A549 (cell line): ENCODE results near the gene RANGRF. TPM values are rescaled to one million over a fixed set of nuclear protein-coding genes. Genes with fewer than 3 reads are reported as not detected.

Experiments
- ATAC-seq, 2 experiments: fragments of 200-7000 bp in 1 of 2; fragments of >200 bp in 1 of 2; cut with Nextera tagmentation in 1 of 2; cut with Tn5 transposase in 1 of 2; 3 replicates each; pipeline versions ENCODE4 v1.8.0 to v1.9.1; 2018 to 2020; ENCODE audit warnings: mild to moderate bottlenecking in 1 of 2, moderate library complexity in 1 of 2
- CTCF ChIA-PET: fragments of 300-600 bp; sonication (Branson Sonifier 250); formaldehyde crosslinking; extraction: SDS; loops from one replicate; lab custom pipeline; 2021; ENCODE audit warnings: antibody characterized with exemption, inconsistent platforms; lab: Yijun Ruan, JAX
- POLR2A ChIA-PET: fragments of 350-600 bp; formaldehyde crosslinking; extraction: SDS; loops from one replicate; lab custom pipeline; 2021; ENCODE audit warnings: antibody characterized with exemption, inconsistent platforms; lab: Yijun Ruan, JAX
- DNase-seq, 2 experiments: peaks; one replicate each; pipeline versions ENCODE4 v3.0.0 to v3.0.0-alpha.2; 2011 to 2016; ENCODE audit warnings: low read depth in 1 of 2, low spot score in 1 of 2
- FAIRE-seq: peaks from 2 replicates; lab custom pipeline; 2011; peaks lifted over from hg19 to GRCh38; lab: Jason Lieb, UNC
- H3K27ac ChIP-seq, 2 experiments: fragments of >200 bp; sonication (Bioruptor Twin); formaldehyde crosslinking; 3 replicates each; pipeline ENCODE4 v1.5.1; 2016 to 2017
- H3K4me1 ChIP-seq: fragments of >200 bp; sonication (Bioruptor Twin); formaldehyde crosslinking; 3 replicates; pipeline ENCODE4 v1.6.1; 2016
- H3K4me2 ChIP-seq: fragments of >200 bp; sonication (Bioruptor Twin); formaldehyde crosslinking; 3 replicates; pipeline ENCODE4 v1.6.1; 2016
- H3K4me3 ChIP-seq: fragments of >200 bp; sonication (Bioruptor Twin); formaldehyde crosslinking; 3 replicates; pipeline ENCODE4 v1.5.1; 2016
- H3K9me3 ChIP-seq: fragments of >200 bp; sonication (Bioruptor Twin); formaldehyde crosslinking; 3 replicates; pipeline ENCODE4 v1.6.1; 2016
- BHLHE40 ChIP-seq: IDR thresholded peaks from 2 replicates; pipeline ENCODE4 v1.6.1; 2012; ENCODE audit warnings: low read depth, low read length, inconsistent platforms
- CBX2 ChIP-seq: fragments of 200-600 bp; sonication (generic); IDR thresholded peaks from 2 replicates; pipeline ENCODE4 v1.6.1; 2016; ENCODE audit warnings: low read depth, mild to moderate bottlenecking, borderline replicate concordance
- CHD2 ChIP-seq: fragments of 150-350 bp; IDR thresholded peaks from 2 replicates; pipeline ENCODE4 v1.6.1; 2014; ENCODE audit warnings: low read length; ENCODE audit not compliant: partially characterized antibody
- EHF ChIP-seq: fragments of 250-450 bp; sonication (Bioruptor Pico); IDR thresholded peaks from 2 replicates; pipeline ENCODE4 v1.5.0; 2020; ENCODE audit warnings: mild to moderate bottlenecking
- EP300 ChIP-seq, 2 experiments: fragments of >200 bp; sonication (Bioruptor Twin); formaldehyde crosslinking; IDR thresholded peaks; 2 replicates in 1 of 2; 3 replicates in 1 of 2; pipeline ENCODE4 v1.6.1; 2016 to 2017
- ESRRA ChIP-seq: fragments of 150-350 bp; IDR thresholded peaks from 2 replicates; pipeline ENCODE4 v1.6.1; 2014; ENCODE audit warnings: mild to moderate bottlenecking, low read length, borderline replicate concordance
- GATA3 ChIP-seq: IDR thresholded peaks from 2 replicates; pipeline ENCODE4 v1.6.1; 2012; ENCODE audit warnings: borderline replicate concordance
- HMGXB4 ChIP-seq: fragments of 250-450 bp; sonication (Bioruptor Pico); IDR thresholded peaks from 2 replicates; pipeline ENCODE4 v1.5.0; 2021; ENCODE audit warnings: mild to moderate bottlenecking, moderate library complexity, borderline replicate concordance
- JUNB ChIP-seq: fragments of >200 bp; sonication (Bioruptor Twin); formaldehyde crosslinking; IDR thresholded peaks from 2 replicates; pipeline ENCODE4 v1.6.1; 2016
- KDM1A ChIP-seq: fragments of 200-600 bp; sonication (generic); IDR thresholded peaks from 2 replicates; pipeline ENCODE4 v1.6.1; 2016; ENCODE audit warnings: low read depth, mild to moderate bottlenecking
- KDM5A ChIP-seq: fragments of 200-600 bp; sonication (generic); IDR thresholded peaks from 2 replicates; pipeline ENCODE4 v1.6.1; 2016; ENCODE audit warnings: antibody characterized with exemption, mild to moderate bottlenecking
- MAFK ChIP-seq: fragments of 450-650 bp; IDR thresholded peaks from 2 replicates; pipeline ENCODE4 v1.6.1; 2014; ENCODE audit not compliant: partially characterized antibody
- MYC ChIP-seq: IDR thresholded peaks from 2 replicates; pipeline ENCODE4 v1.6.1; 2012; ENCODE audit warnings: mild to moderate bottlenecking, inconsistent platforms, low read length, improper control_type of control experiment, borderline replicate concordance
- NPAS2 ChIP-seq: fragments of 250-450 bp; sonication (Bioruptor Pico); IDR thresholded peaks from 2 replicates; pipeline ENCODE4 v1.8.0; 2022; ENCODE audit warnings: mild to moderate bottlenecking, moderate library complexity, borderline replicate concordance
- NR3C1 ChIP-seq: fragments of >200 bp; sonication (Bioruptor Twin); formaldehyde crosslinking; IDR thresholded peaks from 3 replicates; pipeline ENCODE4 v1.6.1; 2017
- POLR2AphosphoS2 ChIP-seq: conservative IDR thresholded peaks from 2 replicates; pipeline ENCODE4 v1.6.1; 2012; ENCODE audit warnings: low read length, improper control_type of control experiment, inconsistent platforms
- RAD21 ChIP-seq, 2 experiments: fragments of >200 bp in 1 of 2; sonication (Bioruptor Twin) in 1 of 2; formaldehyde crosslinking in 1 of 2; IDR thresholded peaks in 1 of 2; conservative IDR thresholded peaks in 1 of 2; 2 replicates in 1 of 2; 3 replicates in 1 of 2; pipeline ENCODE4 v1.6.1; 2012 to 2018; ENCODE audit warnings: inconsistent platforms in 1 of 2
- RARB ChIP-seq: fragments of 250-450 bp; sonication (Bioruptor Pico); IDR thresholded peaks from 2 replicates; pipeline ENCODE4 v1.8.0; 2021; ENCODE audit warnings: mild to moderate bottlenecking, moderate library complexity
- RFX5 ChIP-seq: fragments of 450-650 bp; IDR thresholded peaks from 2 replicates; pipeline ENCODE4 v1.7.1; 2014; ENCODE audit warnings: antibody characterized with exemption, mild to moderate bottlenecking, moderate library complexity
- RNF2 ChIP-seq: fragments of 200-600 bp; sonication (generic); IDR thresholded peaks from 2 replicates; pipeline ENCODE4 v1.6.1; 2016; ENCODE audit warnings: low read depth, mild to moderate bottlenecking, antibody characterized with exemption, moderate library complexity, borderline replicate concordance
- SREBF2 ChIP-seq: fragments of 450-650 bp; IDR thresholded peaks from 2 replicates; pipeline ENCODE4 v1.6.1; 2014; ENCODE audit warnings: mild to moderate bottlenecking, moderate library complexity
- TFCP2L1 ChIP-seq: fragments of 250-450 bp; sonication (Bioruptor Pico); IDR thresholded peaks from 2 replicates; pipeline ENCODE4 v1.5.0; 2021; ENCODE audit warnings: mild to moderate bottlenecking
- TP53 ChIP-seq: fragments of 250-450 bp; sonication (Bioruptor Pico); IDR thresholded peaks from 2 replicates; pipeline ENCODE4 v1.5.0; 2021; ENCODE audit warnings: mild to moderate bottlenecking, moderate library complexity
- ZC3H11A ChIP-seq: fragments of 450-650 bp; IDR thresholded peaks from 2 replicates; pipeline ENCODE4 v1.6.1; 2014; ENCODE audit warnings: antibody characterized with exemption, mild to moderate bottlenecking
- ZFP36 ChIP-seq: fragments of 450-650 bp; IDR thresholded peaks from 2 replicates; pipeline ENCODE4 v1.6.1; 2014; ENCODE audit warnings: borderline replicate concordance; ENCODE audit not compliant: partially characterized antibody
- ZNF302 ChIP-seq: fragments of 250-450 bp; sonication (Bioruptor Pico); IDR thresholded peaks from 2 replicates; pipeline ENCODE4 v1.9.0; 2021; ENCODE audit warnings: inconsistent platforms, mild to moderate bottlenecking, moderate library complexity
- ZSCAN20 ChIP-seq: fragments of 250-450 bp; sonication (Bioruptor Pico); IDR thresholded peaks from 2 replicates; pipeline ENCODE4 v1.8.0; 2022; ENCODE audit warnings: mild to moderate bottlenecking, moderate library complexity
- WGBS: methylation state at CpG from one replicate; pipeline ENCODE4 v1.1.6; 2017; ENCODE audit errors: missing lambda C conversion rate; 5-methylcytosine and 5-hydroxymethylcytosine counted together
- polyA plus RNA-seq, 4 experiments: library from polyadenylated mRNA; depleted of rRNA in 3 of 4; stranded (reverse); fragments of >200 nt; fragmentation: RNase III in 1 of 4; extraction: RNeasy Plus Mini Kit Qiagen cat#74134 plus additional on column Dnase treatment in 1 of 4; gene quantifications; 2 replicates in 3 of 4; 3 replicates in 1 of 4; pipeline ENCODE4 v1.2.3, GENCODE V29; 2011 to 2017

RANGRF gene
- polyA plus RNA-seq, 2 of the 4 experiments (the other 2 are of a cell fraction): 47.2 to 56.4 TPM

DNA sequence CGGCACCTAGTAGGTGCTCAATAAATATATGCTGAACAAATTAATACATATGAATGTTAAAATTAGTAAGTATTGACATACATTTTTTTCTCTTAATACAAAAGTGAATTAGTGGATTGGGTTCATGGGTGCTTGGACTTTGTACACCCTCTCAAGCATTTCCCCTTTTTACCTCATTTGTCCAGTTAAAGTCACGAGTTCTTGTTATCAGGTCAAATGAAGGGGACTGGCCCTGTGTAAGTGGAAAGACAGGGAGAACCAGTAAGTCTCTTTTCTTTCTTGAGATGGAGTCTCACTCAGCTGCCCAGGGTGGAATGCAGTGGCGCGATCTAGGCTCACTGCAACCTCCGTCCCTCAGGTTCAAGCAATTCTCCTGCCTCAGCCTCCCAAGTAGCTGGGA lies 13.7 kb upstream of the RANGRF start:
- H3K27ac ChIP-seq: no peak overlapping the region
- no peak overlapping the region for H3K4me2 ChIP-seq
- TF ChIP-seq EP300 (IDR thresholded peaks at IDR 0.05) (no peak), CBX2 (no peak), NR3C1 (no peak), BHLHE40 (no peak), TP53 (no peak)
- H3K9me3 ChIP-seq: no peaks in the 10 kb centered on the region
- DNase-seq (no peak), ATAC-seq (no peak), FAIRE-seq (no peak)
- H3K4me1 ChIP-seq: no peaks in the 10 kb centered on the region
- POLR2A ChIA-PET: interaction anchor here (2.1 kb wide), 1 partner anchor 14 kb away, joined by 8 read pairs; the partner anchor contains the start of gene RANGRF
- CTCF ChIA-PET: interaction anchor here (1.1 to 2.0 kb wide), 2 partner anchors 9 to 201 kb away, joined by 6 to 7 read pairs; no protein-coding TSS in a partner anchor
- H3K4me3 ChIP-seq: no peak overlapping the region
- 73% methylated on average over 5 of the region's 5 CpGs for WGBS

DNA sequence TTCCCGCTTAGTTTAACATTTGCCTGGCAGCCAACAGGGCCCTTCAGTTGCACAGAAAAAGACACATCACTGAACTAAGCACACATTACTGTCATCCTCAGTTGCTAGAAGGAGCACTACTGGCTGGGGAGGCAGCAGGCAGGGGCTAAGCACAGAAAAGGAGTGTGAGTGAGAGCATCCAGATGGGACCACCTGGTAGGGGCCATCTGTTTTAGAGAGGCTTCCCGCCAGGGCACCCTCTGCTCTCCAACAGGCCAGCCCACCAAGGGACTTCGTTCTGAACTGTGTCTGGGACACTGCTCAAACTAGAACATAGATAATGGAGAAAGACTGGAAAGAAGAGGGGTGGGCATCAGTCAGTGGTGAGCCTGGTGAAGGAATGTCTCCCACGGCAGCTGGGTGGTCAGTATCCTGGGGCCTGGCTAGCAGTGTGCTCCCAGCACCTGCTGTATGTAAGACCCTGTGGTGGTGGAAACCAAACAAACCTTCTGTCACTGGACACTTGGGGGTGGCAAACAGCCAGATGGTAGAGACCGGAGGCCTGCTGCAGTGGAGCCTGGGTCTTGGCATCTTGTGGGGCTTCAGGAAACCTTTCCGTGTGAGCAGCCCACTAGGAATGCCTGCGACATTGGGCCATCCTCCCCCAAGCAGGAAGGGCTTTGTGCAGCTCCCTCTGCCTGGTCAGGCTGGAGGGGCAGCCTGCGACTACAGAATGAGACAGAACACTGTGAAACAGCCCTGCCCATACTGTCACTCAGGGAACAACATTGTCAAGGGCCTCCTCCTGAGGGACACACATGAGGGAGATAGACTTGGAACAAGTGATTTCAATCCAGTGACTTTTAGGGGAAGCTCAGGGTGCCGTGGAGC lies 12.8 kb upstream of the RANGRF start:
- 85% methylated on average over 9 of the region's 9 CpGs for WGBS
- ChIA-PET POLR2A (interaction anchor here (1.2 to 2.1 kb wide), 2 partner anchors 11 to 13 kb away, joined by 6 to 8 read pairs; partner anchors contain the start of gene RANGRF), CTCF (interaction anchor here (0.6 to 2.6 kb wide), 4 partner anchors 10 to 202 kb away, joined by 3 to 11 read pairs (median 6); no protein-coding TSS in a partner anchor)
- no peaks in the 10 kb centered on the region for H3K4me1 ChIP-seq
- TF ChIP-seq ZSCAN20 (no peak), GATA3 (no peak), EP300 (IDR thresholded peaks at IDR 0.05) (no peak), MYC (no peak), BHLHE40 (no peak), RAD21 (conservative IDR thresholded peaks at IDR 0.05 in 1 of 2, IDR thresholded peaks at IDR 0.05 in 1 of 2) (no peak), ZNF302 (CRISPR knock-in tag) (no peak), CHD2 (no peak), MAFK (no peak), KDM1A (no peak), RNF2 (no peak), RFX5 (no peak), NPAS2 (CRISPR knock-in tag) (no peak), SREBF2 (no peak), EHF (CRISPR knock-in tag) (no peak), POLR2AphosphoS2 (no peak)
- no peak overlapping the region for H3K4me3 ChIP-seq
- no peak overlapping the region for H3K4me2 ChIP-seq
- H3K9me3 ChIP-seq: no peaks in the 10 kb centered on the region
- FAIRE-seq (no peak), ATAC-seq (peak in 1 of 2 experiments; percentile 28; a peak in 2 of 6 replicates), DNase-seq (no peak)
- H3K27ac ChIP-seq: no peak overlapping the region

DNA sequence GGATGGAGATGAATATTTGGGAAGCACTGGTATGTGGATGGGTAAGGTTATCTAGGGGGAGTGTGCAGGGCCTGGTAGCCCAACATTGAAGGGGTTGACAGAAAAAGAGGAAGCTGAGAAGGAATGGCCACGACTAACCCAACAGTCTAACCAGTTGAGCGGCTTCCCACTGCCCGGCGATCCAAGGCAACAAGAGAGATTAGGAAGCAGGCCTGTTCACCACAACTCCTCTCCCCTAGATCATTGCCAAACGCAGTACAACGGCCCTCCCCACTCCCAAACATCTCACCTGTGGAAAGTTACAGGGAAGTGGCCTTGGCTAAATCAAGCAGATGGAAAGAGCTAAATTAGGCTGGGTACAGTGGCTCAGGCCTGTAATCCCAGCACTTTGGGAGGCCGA lies 11.2 kb upstream of the RANGRF start:
- no peak for DNase-seq
- 94% methylated on average over 7 of the region's 7 CpGs for whole genome bisulfite sequencing
- TF ChIP-seq ZNF302 (CRISPR knock-in tag): no peak
- no peak for TF ChIP-seq NR3C1
- no peak for TF ChIP-seq ZSCAN20
- no peak for TF ChIP-seq ZC3H11A
- no peak for TF ChIP-seq HMGXB4 (CRISPR knock-in tag)
- TF ChIP-seq SREBF2: no peak
- TF ChIP-seq TFCP2L1 (CRISPR knock-in tag): no peak
- TF ChIP-seq RARB: no peak
- TF ChIP-seq RNF2: no peak
- TF ChIP-seq KDM5A: no peak
- no peak for TF ChIP-seq ESRRA
- no peak for TF ChIP-seq ZFP36
- TF ChIP-seq JUNB: no peak
- TF ChIP-seq, all 56 proteins: peak for 0
- ChIA-PET POLR2A (interaction anchor here (1.0 to 1.9 kb wide), 3 partner anchors 11 to 29 kb away, joined by 3 to 9 read pairs (median 3); partner anchors contain the start of genes PFAS, RANGRF and SLC25A35), CTCF (interaction anchor here (1.7 to 2.6 kb wide), 2 partner anchors 23 to 217 kb away, joined by 3 to 11 read pairs; no protein-coding TSS in a partner anchor)
- Histone ChIP-seq H3K27ac (no peak overlapping the region), H3K4me2 (no peak overlapping the region), H3K4me3 (no peak overlapping the region), H3K9me3 (no peaks in the 10 kb centered on the region), H3K4me1 (no peaks in the 10 kb centered on the region)
- ATAC-seq (no peak), FAIRE-seq (no peak)
